NCI-H82 treated with DMSO at 0.1 percent for 48 hours (cell line): ENCODE measurements around the gene SSBP1.
A peak's percentile ranks its signal among the peaks of the same experiment; 100 is the strongest.
"Not testable (repeated sequence)": the region's sequence is repeated elsewhere in the genome, so short reads cannot be mapped to it uniquely, and the experiment has no call there.

ENCODE experiments used
- DNase-seq: peaks from one replicate; lab custom pipeline; 2025; ENCODE audit not compliant: unreplicated experiment; lab: John Stamatoyannopoulos, UW

SSBP1 gene

DNA sequence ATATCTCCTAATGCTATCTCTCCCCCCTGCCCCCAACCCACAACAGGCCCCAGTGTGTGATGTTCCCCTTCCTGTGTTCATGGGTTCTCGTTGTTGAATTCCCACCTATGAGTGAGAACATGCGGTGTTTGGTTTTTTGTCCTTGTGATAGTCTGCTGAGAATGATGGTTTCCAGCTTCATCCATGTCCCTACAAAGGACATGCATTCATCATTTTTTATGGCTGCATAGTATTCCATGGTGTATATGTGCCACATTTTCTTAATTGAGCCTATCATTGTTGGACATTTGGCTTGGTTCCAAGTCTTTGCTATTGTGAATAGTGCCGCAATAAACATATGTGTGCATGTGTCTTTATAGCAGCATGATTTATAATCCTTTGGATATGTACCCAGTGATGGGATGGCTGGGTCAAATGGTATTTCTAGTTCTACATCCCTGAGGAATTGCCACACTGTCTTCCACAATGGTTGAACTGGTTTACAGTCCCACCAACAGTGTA is 32.0 kb downstream of the SSBP1 start:
- DNase-seq, result not testable (repeated sequence)

DNA sequence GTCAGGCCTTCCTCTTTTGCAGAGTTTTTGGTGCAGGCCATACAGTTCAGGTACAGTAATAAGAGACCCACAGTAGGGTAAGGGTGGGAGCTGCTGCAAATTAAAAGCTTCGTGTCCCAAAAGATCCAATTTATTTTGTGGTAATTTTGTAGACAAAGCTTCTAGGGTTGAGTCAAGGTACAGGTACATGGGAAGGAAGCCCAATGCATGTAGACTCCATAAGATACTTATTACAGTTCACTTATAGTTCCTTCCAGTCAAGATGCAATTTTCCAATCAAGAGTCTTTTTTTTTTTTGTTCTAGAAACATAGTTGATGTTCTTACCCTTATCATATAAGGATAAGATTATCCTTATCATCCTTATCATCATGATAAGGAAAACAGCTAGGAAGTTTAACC is 38.2 kb downstream of the SSBP1 start, which contains the start of gene TAS2R4:
Gene TAS2R4, plus strand, starts transcription at position 301 of the 400 bp plus-strand sequence. CDS start 1,815 bp downstream, outside the sequence.
- no peak for DNase-seq

DNA sequence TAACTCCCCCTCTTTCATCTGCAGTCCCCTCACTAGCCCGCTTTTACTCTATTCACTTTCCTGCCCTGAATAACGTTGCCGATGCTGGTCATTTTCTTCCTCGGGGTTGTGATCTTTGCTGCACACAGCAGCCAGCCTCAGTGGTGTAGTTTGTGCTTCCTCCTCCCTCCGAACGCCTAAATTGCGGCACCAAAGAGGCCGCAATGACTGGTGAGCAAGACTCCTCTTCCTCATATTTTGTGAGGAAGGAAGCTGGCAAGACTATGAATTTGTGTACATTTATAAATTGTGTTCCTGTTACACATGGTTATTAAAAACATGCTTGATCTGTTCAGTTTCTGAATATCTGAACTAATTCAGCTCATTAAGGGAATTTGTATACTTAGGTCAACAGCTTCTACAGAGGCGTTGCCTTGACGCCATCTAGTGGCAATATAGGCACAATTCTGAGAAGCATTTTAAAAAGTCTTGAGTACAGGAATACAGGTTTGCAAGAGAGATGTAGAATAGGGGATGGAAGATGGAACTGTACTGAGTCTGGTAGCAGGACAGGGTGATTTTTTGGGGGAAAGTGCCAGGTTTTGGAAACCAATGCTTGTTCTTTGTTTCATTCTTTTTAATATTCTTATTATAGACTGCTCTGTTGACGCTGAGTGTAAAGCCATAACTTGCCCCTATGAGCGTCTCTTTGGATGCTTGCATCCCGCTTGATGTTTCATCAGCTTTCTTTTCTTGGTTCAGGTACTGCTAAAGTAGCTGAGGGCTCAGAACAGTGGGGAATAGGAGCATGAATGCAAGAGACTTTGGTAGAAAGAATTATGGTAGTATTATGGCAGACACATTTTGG is 47.8 kb downstream of the SSBP1 start:
- peak; percentile 13 for DNase-seq

DNA sequence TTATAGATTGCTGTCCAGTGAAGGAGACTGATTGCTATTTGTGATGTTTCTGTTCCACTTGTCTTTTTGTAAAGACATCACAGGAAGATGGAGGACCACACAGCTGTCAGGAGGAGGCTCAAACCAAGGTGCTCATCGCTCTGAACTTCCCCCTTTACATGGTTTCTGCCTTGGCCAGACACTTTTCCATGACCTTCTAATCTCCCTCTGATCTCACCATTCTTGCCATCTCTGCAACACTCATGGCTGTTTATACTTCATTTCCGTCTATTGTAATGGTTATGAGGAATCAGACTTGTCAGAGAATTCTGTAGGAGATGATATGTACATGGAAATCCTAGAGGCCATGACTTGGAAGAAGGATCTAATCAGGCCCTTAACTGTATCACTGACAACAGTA is 50.1 kb downstream of the SSBP1 start:
- DNase-seq, result no peak

DNA sequence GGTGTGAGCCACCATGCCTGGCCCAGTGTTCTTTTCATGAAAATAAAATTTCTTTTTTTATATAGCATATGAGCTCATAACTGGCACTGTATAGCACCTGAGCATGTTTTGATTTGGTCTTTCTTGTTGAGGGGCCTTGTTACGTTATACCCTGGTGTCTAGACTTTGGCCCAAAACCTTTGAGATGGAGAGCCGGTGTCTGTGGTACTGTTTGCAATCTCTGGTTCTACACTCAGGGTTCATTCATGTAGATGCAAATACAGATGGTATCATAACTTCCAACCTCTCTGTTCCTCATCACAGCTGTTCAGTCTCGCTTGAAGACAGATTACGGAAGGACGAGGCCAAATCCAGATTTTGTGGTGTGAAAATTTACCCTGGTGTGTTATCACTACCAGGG is 51.8 kb downstream of the SSBP1 start, which contains the start of gene TAS2R5:
Gene TAS2R5, plus strand, starts transcription at position 301 of the 400 bp plus-strand sequence. CDS start 145 bp downstream, outside the sequence.
- no peak for DNase-seq

DNA sequence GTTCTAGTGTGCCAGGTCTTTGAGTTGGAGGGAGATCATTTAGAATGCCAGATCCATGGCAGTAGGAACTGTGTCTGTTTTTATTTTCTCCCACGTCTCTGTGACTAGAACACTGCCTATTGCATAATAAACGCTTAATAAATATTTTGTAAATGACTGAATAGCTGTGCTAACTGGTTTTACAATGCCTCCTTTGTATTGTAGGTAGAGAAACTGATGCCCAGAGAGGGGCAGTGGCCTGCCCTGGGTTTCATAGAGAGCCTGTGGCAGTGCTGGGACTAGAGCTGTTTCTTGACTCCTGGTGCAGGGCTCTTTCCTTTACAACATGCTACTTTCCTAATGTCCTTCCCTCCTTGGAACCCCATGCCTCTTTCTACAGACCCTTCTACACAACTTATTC is 54.4 kb downstream of the SSBP1 start:
- DNase-seq, result no peak
